Activated CD8-positive, alpha-beta T cell treated with anti-CD3 and anti-CD28 coated beads for 36 hours (primary cell): Measurements from ENCODE around the gene BBX. TPM values are rescaled to one million over a fixed set of nuclear protein-coding genes. Genes with fewer than 3 reads are reported as not detected.

Source experiments
- ATAC-seq: fragments of 200-7000 bp; cut with Tn5 transposase; one replicate; pipeline ENCODE4 v1.10.0; 2021; ENCODE audit warnings: mild to moderate bottlenecking, moderate library complexity
- CTCF ChIA-PET: fragments of 350-600 bp; sonication (Branson Sonifier 250); formaldehyde crosslinking; loops from one replicate; lab custom pipeline; 2021; ENCODE audit warnings: antibody characterized with exemption; lab: Charles Lee
- POLR2A ChIA-PET: fragments of 350-600 bp; sonication (Branson Sonifier 250); formaldehyde crosslinking; loops from one replicate; lab custom pipeline; 2021; ENCODE audit warnings: antibody characterized with exemption; lab: Charles Lee
- DNase-seq: peaks from one replicate; pipeline ENCODE4 v3.0.0-alpha.2; 2020
- H3K27ac Mint-ChIP-seq: one replicate; pipeline ENCODE4 v1.8.0; 2021; ENCODE audit warnings: mild to moderate bottlenecking, mixed read lengths
- H3K27me3 Mint-ChIP-seq: one replicate; pipeline ENCODE4 v1.8.0; 2021; ENCODE audit warnings: mixed read lengths
- H3K36me3 Mint-ChIP-seq: one replicate; pipeline ENCODE4 v1.8.0; 2021; ENCODE audit warnings: low read depth, mixed read lengths
- H3K4me1 Mint-ChIP-seq: one replicate; pipeline ENCODE4 v1.8.0; 2021; ENCODE audit warnings: low read depth, mixed read lengths
- H3K4me3 Mint-ChIP-seq: one replicate; pipeline ENCODE4 v1.8.0; 2021; ENCODE audit warnings: mild to moderate bottlenecking, moderate library complexity, mixed read lengths
- H3K9me3 Mint-ChIP-seq: one replicate; pipeline ENCODE4 v1.8.0; 2021; ENCODE audit warnings: mixed read lengths
- intact Hi-C: fragments of 100-400 bp; cut with micrococcal nuclease; formaldehyde crosslinking; loops from one replicate; pipeline ENCODE4 v1.10.0; 2022
- total RNA-seq, 2 experiments: library from RNA; stranded (reverse); gene quantifications; one replicate each; pipeline ENCODE4 v1.2.3, GENCODE V29; 2021
- TF ChIP-seq, protein P1 (sequence below): fragments of 200-600 bp; IDR thresholded peaks from one replicate; pipeline ENCODE4 v1.8.0; 2022; ENCODE audit warnings: antibody characterized with exemption, mild to moderate bottlenecking

Gene BBX
- total RNA-seq, 2 experiments from 2014 or later = 40.9 to 42.4 TPM

DNA sequence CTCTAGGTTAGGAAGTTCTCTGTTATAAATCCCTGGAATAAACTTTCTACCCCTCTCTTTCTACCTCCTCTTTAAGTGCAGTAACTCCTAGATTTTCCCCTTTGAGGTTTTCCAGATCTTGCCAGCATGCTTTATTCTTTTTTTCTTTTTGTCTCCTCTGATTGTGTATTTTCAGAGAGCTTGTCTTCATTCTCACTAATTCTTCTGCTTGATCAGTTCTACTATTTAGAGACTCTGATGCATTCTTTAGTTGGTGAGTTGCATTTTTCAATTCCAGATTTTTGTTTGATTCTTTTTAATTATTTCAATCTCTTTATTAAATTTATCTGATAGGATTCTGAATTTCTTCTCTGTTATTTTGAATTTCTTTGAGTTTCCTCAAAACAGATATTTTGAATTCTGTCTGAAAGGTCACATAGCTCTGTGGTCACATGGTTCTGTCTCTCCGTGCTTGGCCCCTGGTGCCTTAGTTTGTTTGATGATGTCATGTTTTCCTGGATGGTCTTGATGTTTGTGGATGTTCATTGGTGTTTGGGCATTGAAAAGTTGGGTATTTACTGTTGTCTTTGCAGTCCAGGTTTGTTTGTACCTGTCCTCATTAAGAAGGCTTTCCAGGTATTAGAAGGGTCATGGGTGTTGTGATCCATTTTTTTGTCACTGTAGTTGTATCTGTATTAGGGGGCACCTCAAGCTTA is 89.2 kb downstream of the BBX start:
- CTCF ChIA-PET = interaction anchor here (1.0 kb wide), 1 partner anchor 13 kb away, joined by 3 read pairs; no protein-coding TSS in a partner anchor
- intact Hi-C loops = no loop called here
- H3K27ac Mint-ChIP-seq = no peak overlapping the region
- TF ChIP-seq, protein P1, sequence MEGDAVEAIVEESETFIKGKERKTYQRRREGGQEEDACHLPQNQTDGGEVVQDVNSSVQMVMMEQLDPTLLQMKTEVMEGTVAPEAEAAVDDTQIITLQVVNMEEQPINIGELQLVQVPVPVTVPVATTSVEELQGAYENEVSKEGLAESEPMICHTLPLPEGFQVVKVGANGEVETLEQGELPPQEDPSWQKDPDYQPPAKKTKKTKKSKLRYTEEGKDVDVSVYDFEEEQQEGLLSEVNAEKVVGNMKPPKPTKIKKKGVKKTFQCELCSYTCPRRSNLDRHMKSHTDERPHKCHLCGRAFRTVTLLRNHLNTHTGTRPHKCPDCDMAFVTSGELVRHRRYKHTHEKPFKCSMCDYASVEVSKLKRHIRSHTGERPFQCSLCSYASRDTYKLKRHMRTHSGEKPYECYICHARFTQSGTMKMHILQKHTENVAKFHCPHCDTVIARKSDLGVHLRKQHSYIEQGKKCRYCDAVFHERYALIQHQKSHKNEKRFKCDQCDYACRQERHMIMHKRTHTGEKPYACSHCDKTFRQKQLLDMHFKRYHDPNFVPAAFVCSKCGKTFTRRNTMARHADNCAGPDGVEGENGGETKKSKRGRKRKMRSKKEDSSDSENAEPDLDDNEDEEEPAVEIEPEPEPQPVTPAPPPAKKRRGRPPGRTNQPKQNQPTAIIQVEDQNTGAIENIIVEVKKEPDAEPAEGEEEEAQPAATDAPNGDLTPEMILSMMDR = no peak
- peaks cover 32% of the 10 kb centered on the region for H3K9me3 Mint-ChIP-seq
- POLR2A ChIA-PET = no interaction called here
- ATAC-seq (no peak), DNase-seq (no peak)
- no peak overlapping the region for H3K4me3 Mint-ChIP-seq
- H3K4me1 Mint-ChIP-seq = peaks cover 16% of the 10 kb centered on the region
- peaks cover 51% of the 10 kb centered on the region for H3K36me3 Mint-ChIP-seq
- no peaks in the 10 kb centered on the region for H3K27me3 Mint-ChIP-seq

DNA sequence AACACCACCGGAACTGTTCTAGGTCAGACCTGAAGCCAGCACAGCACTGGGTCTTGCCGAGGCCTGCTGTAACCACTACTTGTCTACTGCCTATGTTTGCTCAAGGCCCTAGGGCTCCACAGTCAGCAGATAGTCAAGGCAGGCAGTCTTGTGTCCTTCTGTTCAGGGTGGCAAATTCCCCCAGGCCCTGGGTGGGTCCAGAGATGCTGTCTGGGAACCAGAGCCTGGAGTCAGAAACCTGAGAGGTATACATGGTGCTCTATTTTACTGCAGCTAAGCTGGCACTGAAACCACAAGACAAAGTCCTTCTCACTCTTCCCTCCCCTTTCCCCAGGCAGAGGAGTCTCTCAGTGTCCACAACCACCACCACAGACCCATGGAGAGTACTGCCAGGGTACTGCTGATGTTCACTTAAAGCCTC is 89.9 kb downstream of the BBX start:
- intact Hi-C loops = no loop called here
- no peaks in the 10 kb centered on the region for H3K27me3 Mint-ChIP-seq
- H3K4me3 Mint-ChIP-seq = no peak overlapping the region
- no peak for ATAC-seq
- ChIA-PET POLR2A (no interaction called here), CTCF (interaction anchor here (1.1 kb wide), 1 partner anchor 183 kb away, joined by 3 read pairs; no protein-coding TSS in a partner anchor)
- peaks cover 32% of the 10 kb centered on the region for H3K9me3 Mint-ChIP-seq
- H3K36me3 Mint-ChIP-seq = peaks cover 46% of the 10 kb centered on the region
- no peak for DNase-seq
- H3K4me1 Mint-ChIP-seq = peaks cover 18% of the 10 kb centered on the region
- TF ChIP-seq, protein P1 = no peak
- H3K27ac Mint-ChIP-seq = no peak overlapping the region

DNA sequence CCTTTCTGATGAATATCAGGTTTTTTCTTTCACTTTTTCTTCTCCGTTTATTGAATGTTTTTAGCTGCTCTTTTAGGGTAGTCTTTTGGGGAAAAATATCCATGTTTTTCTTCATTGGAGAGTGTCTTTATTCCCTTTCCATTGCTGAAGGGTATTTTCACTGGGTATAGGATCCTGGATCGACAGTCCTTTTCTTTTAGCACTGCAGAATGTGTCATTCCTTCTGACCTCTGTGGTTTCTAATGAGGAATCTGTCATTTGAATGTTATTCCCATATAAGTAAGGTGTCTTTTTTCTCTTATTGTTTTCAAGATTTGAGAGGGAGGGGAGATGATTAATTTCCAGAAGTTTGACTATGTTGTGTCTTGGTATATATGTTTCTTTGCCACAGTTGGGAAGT is 96.8 kb downstream of the BBX start:
- Mint-ChIP-seq H3K4me3 (no peak overlapping the region), H3K27ac (no peak overlapping the region), H3K9me3 (no peaks in the 10 kb centered on the region), H3K36me3 (peaks cover 5% of the 10 kb centered on the region), H3K4me1 (peaks cover 58% of the 10 kb centered on the region), H3K27me3 (no peaks in the 10 kb centered on the region)
- POLR2A ChIA-PET = no interaction called here
- CTCF ChIA-PET = no interaction called here
- intact Hi-C loops = no loop called here
- TF ChIP-seq, protein P1 = no peak
- ATAC-seq (no peak), DNase-seq (no peak)

DNA sequence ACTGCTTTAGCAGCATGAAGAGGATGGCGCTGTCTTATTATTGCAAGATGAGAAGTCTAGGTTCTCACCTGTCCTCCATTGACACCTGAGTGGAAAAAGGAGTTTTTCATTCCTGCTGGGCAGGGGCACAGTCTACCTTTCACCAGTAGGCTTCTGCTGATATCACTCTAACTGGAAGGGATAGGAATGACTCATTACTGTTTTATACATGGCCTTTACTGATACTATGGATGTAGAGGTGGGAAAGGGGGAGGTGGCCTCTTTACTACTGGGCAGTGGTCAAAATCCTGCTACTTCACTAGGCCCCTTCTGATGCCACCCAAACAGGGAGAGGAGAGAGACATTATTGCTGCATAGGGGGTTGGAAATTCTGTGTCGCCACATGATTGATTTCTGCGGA is 97.8 kb downstream of the BBX start:
- DNase-seq = no peak
- peaks cover 51% of the 10 kb centered on the region for H3K4me1 Mint-ChIP-seq
- peaks cover 3% of the 10 kb centered on the region for H3K36me3 Mint-ChIP-seq
- intact Hi-C loops = no loop called here
- H3K27ac Mint-ChIP-seq = no peak overlapping the region
- CTCF ChIA-PET = interaction anchor here (1.0 kb wide), 1 partner anchor 8 kb away, joined by 3 read pairs; no protein-coding TSS in a partner anchor
- no peaks in the 10 kb centered on the region for H3K9me3 Mint-ChIP-seq
- peak; percentile 34 for ATAC-seq
- TF ChIP-seq, protein P1 = no peak
- H3K27me3 Mint-ChIP-seq = no peaks in the 10 kb centered on the region
- POLR2A ChIA-PET = interaction anchor here (0.7 kb wide), 1 partner anchor 20 kb away, joined by 3 read pairs; no protein-coding TSS in a partner anchor
- no peak overlapping the region for H3K4me3 Mint-ChIP-seq

DNA sequence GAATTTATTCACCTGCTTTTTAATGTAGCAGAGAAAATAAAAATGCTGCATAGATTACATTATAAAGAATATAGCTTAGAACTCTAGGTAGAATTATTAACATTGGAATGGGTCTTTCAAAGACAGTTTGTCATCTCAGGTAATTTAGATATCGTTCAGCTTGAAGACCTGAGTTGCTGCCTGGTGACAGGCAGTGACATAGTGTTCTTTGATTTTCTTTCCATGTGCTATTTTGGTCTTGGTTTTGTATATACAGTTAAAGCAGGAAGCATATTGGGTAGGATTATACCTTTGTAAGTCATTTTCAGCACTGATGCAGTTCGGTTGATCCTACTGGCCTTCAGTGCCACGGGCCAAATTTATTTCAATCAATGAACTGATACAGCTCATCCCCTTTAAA is 98.7 kb downstream of the BBX start:
- H3K36me3 Mint-ChIP-seq = peaks cover 3% of the 10 kb centered on the region
- CTCF ChIA-PET = interaction anchor here (1.0 kb wide), 1 partner anchor 7 kb away, joined by 3 read pairs; no protein-coding TSS in a partner anchor
- intact Hi-C loops = no loop called here
- H3K27me3 Mint-ChIP-seq = no peaks in the 10 kb centered on the region
- H3K9me3 Mint-ChIP-seq = no peaks in the 10 kb centered on the region
- no peak for DNase-seq
- ATAC-seq = no peak
- H3K27ac Mint-ChIP-seq = no peak overlapping the region
- peaks cover 53% of the 10 kb centered on the region for H3K4me1 Mint-ChIP-seq
- POLR2A ChIA-PET = interaction anchor here (0.7 kb wide), 1 partner anchor 19 kb away, joined by 3 read pairs; no protein-coding TSS in a partner anchor
- TF ChIP-seq, protein P1 = no peak
- H3K4me3 Mint-ChIP-seq = no peak overlapping the region
